H1 (cell line): ENCODE results near the gene THSD1. TPM values are rescaled to one million over a fixed set of nuclear protein-coding genes. Genes with fewer than 3 reads are reported as not detected.

Experiments
- CTCF ChIA-PET: fragments of 300-600 bp; sonication (Branson Sonifier 250); formaldehyde crosslinking; loops from one replicate; lab custom pipeline; 2021; ENCODE audit not compliant: partially characterized antibody; lab: Charles Lee
- POLR2A ChIA-PET: fragments of 300-600 bp; sonication (Branson Sonifier 250); formaldehyde crosslinking; loops from one replicate; lab custom pipeline; 2021; ENCODE audit warnings: inconsistent platforms; ENCODE audit not compliant: partially characterized antibody; lab: Charles Lee
- DNase-seq, 2 experiments: peaks; one replicate each; pipeline versions ENCODE4 v3.0.0 to v3.0.0-alpha.2; 2010 to 2022; ENCODE audit warnings: low spot score in 2 of 2, low read depth in 1 of 2, mixed read lengths in 1 of 2
- FAIRE-seq: peaks from 2 replicates; lab custom pipeline; 2011; peaks lifted over from hg19 to GRCh38; lab: Jason Lieb, UNC
- H2AFZ ChIP-seq: 2 replicates; pipeline ENCODE4 v1.8.1; 2012; ENCODE audit warnings: low read length, inconsistent platforms
- H2AK5ac ChIP-seq: 2 replicates; pipeline ENCODE4 v1.6.1; 2013; ENCODE audit warnings: low read depth, low read length
- H2BK120ac ChIP-seq: replicated peaks from 2 replicates; pipeline ENCODE3; 2013; ENCODE audit warnings: low read depth, low read length, inconsistent platforms
- H2BK12ac ChIP-seq: 2 replicates; pipeline ENCODE4 v1.6.1; 2013; ENCODE audit warnings: low read depth, low read length
- H2BK15ac ChIP-seq: 2 replicates; pipeline ENCODE4 v1.6.1; 2013; ENCODE audit warnings: low read length
- H2BK20ac ChIP-seq: 2 replicates; pipeline ENCODE4 v1.6.1; 2013; ENCODE audit warnings: low read length
- H2BK5ac ChIP-seq: 2 replicates; pipeline ENCODE4 v1.6.1; 2013; ENCODE audit warnings: low read depth, low read length
- H3K14ac ChIP-seq: 2 replicates; pipeline ENCODE4 v1.6.1; 2013; ENCODE audit warnings: inconsistent platforms; ENCODE audit not compliant: insufficient read length
- H3K18ac ChIP-seq: 2 replicates; pipeline ENCODE4 v1.6.1; 2013; ENCODE audit warnings: low read length; ENCODE audit errors: extremely low read depth
- H3K23ac ChIP-seq: 2 replicates; pipeline ENCODE4 v1.6.1; 2013; ENCODE audit warnings: inconsistent platforms; ENCODE audit not compliant: insufficient read length
- H3K23me2 ChIP-seq: 2 replicates; pipeline ENCODE4 v1.6.1; 2013; ENCODE audit warnings: low read depth, low read length
- H3K27ac ChIP-seq: 2 replicates; pipeline ENCODE4 v1.6.1; 2011; ENCODE audit warnings: low read depth, low read length, inconsistent platforms
- H3K27me3 ChIP-seq, 4 experiments: replicated peaks in 1 of 4; 1 replicate in 1 of 4; 2 replicates in 3 of 4; pipeline versions ENCODE4 v1.6.1 to v1.8.1; 2011 to 2013; ENCODE audit warnings: low read length in 3 of 4, mild to moderate bottlenecking in 3 of 4, inconsistent platforms in 2 of 4, mixed read lengths in 2 of 4, moderate library complexity in 1 of 4; ENCODE audit not compliant: control insufficient read depth in 3 of 4, insufficient read depth in 3 of 4; ENCODE audit errors: extremely low read depth in 1 of 4
- H3K36me3 ChIP-seq, 4 experiments: 2 replicates each; pipeline versions ENCODE4 v1.6.1 to v1.8.1; 2011 to 2013; ENCODE audit warnings: mild to moderate bottlenecking in 4 of 4, low read length in 3 of 4, moderate library complexity in 2 of 4, control low read depth in 1 of 4, inconsistent platforms in 1 of 4; ENCODE audit not compliant: insufficient read depth in 4 of 4, control insufficient read depth in 2 of 4
- H3K4ac ChIP-seq: replicated peaks from 2 replicates; pipeline ENCODE3; 2013; ENCODE audit warnings: low read length, low read depth, mixed read lengths, inconsistent platforms; ENCODE audit not compliant: insufficient read length
- H3K4me1 ChIP-seq, 4 experiments: replicated peaks in 1 of 4; 1 replicate in 1 of 4; 2 replicates in 3 of 4; pipeline versions ENCODE4 v1.6.1 to v1.8.1; 2011 to 2013; ENCODE audit warnings: low read length in 3 of 4, inconsistent platforms in 2 of 4, mixed read lengths in 1 of 4; ENCODE audit not compliant: insufficient read depth in 4 of 4, control insufficient read depth in 3 of 4
- H3K4me2 ChIP-seq, 2 experiments: 2 replicates each; pipeline versions ENCODE4 v1.6.1 to v1.8.1; 2011 to 2013; ENCODE audit warnings: low read depth in 2 of 2, low read length in 2 of 2, control low read depth in 1 of 2, inconsistent platforms in 1 of 2, mild to moderate bottlenecking in 1 of 2; ENCODE audit not compliant: insufficient read depth in 1 of 2
- H3K4me3 ChIP-seq, 4 experiments: fragments of 200-600, 300-600 bp in 1 of 4; sonication (generic), shearing (Covaris generic), sonication (Bioruptor Twin) in 1 of 4; 2 replicates each; pipeline versions ENCODE4 v1.5.1 to v1.8.1; 2011 to 2016; ENCODE audit warnings: low read length in 4 of 4, low read depth in 3 of 4, control low read depth in 2 of 4, inconsistent platforms in 2 of 4, mild to moderate bottlenecking in 2 of 4, mixed read lengths in 1 of 4, moderate library complexity in 1 of 4; ENCODE audit not compliant: insufficient read depth in 2 of 4; ENCODE audit errors: extremely low read depth in 1 of 4
- H3K56ac ChIP-seq: replicated peaks from 2 replicates; pipeline ENCODE3; 2013; ENCODE audit warnings: low read depth, mild to moderate bottlenecking, mixed read lengths, low read length, inconsistent platforms; ENCODE audit not compliant: insufficient read length
- H3K79me1 ChIP-seq: 2 replicates; pipeline ENCODE4 v1.6.1; 2013; ENCODE audit warnings: low read depth, low read length, control low read depth
- H3K79me2 ChIP-seq, 2 experiments: 2 replicates each; pipeline versions ENCODE4 v1.6.1 to v1.8.1; 2012 to 2013; ENCODE audit warnings: low read length in 2 of 2, mild to moderate bottlenecking in 2 of 2, inconsistent platforms in 1 of 2; ENCODE audit not compliant: insufficient read depth in 2 of 2, control insufficient read depth in 1 of 2
- H3K9ac ChIP-seq, 4 experiments: replicated peaks in 1 of 4; 1 replicate in 1 of 4; 2 replicates in 3 of 4; pipeline versions ENCODE4 v1.6.1 to v1.8.1; 2011 to 2013; ENCODE audit warnings: low read depth in 3 of 4, low read length in 3 of 4, control low read depth in 2 of 4, mild to moderate bottlenecking in 2 of 4, moderate library complexity in 2 of 4, inconsistent platforms in 1 of 4; ENCODE audit errors: extremely low read depth in 1 of 4
- H3K9me3 ChIP-seq, 2 experiments: 2 replicates each; pipeline versions ENCODE4 v1.6.1 to v1.8.1; 2012 to 2013; ENCODE audit warnings: mild to moderate bottlenecking in 2 of 2, moderate library complexity in 2 of 2, control low read depth in 1 of 2, inconsistent platforms in 1 of 2, low read depth in 1 of 2, low read length in 1 of 2, mixed read lengths in 1 of 2; ENCODE audit not compliant: insufficient read depth in 2 of 2
- H4K20me1 ChIP-seq, 2 experiments: replicated peaks in 1 of 2; 2 replicates each; pipeline versions ENCODE3 to v1.8.1; 2011 to 2013; ENCODE audit warnings: inconsistent platforms in 2 of 2, low read length in 2 of 2, mild to moderate bottlenecking in 1 of 2; ENCODE audit not compliant: insufficient read depth in 2 of 2, control insufficient read depth in 1 of 2
- H4K5ac ChIP-seq: 2 replicates; pipeline ENCODE4 v1.6.1; 2013; ENCODE audit warnings: low read length, low read depth, mixed read lengths, inconsistent platforms; ENCODE audit not compliant: insufficient read length
- H4K8ac ChIP-seq: 2 replicates; pipeline ENCODE4 v1.8.0; 2013; ENCODE audit warnings: mild to moderate bottlenecking, moderate library complexity, low read length, inconsistent platforms; ENCODE audit not compliant: insufficient read depth; ENCODE audit errors: extremely low read depth
- H4K91ac ChIP-seq: replicated peaks from 2 replicates; pipeline ENCODE3; 2013; ENCODE audit warnings: low read length, mixed read lengths, inconsistent platforms; ENCODE audit not compliant: insufficient read length
- ATF3 ChIP-seq: IDR thresholded peaks from 2 replicates; pipeline ENCODE4 v1.6.1; 2011; ENCODE audit warnings: low read depth, mild to moderate bottlenecking, low read length; ENCODE audit not compliant: insufficient read depth
- BRCA1 ChIP-seq: IDR thresholded peaks from 2 replicates; pipeline ENCODE4 v1.6.1; 2012; ENCODE audit warnings: low read depth, low read length, improper control_type of control experiment
- CHD2 ChIP-seq: IDR thresholded peaks from 2 replicates; pipeline ENCODE4 v1.6.1; 2012; ENCODE audit warnings: low read length, improper control_type of control experiment
- GABPA ChIP-seq: IDR thresholded peaks from 2 replicates; pipeline ENCODE4 v1.6.1; 2011; ENCODE audit warnings: mild to moderate bottlenecking, low read length, moderate library complexity, borderline replicate concordance; ENCODE audit not compliant: insufficient read depth
- HDAC2 ChIP-seq, 2 experiments: fragments of 300-600 bp in 1 of 2; sonication (generic) in 1 of 2; IDR thresholded peaks; 2 replicates each; pipeline ENCODE4 v1.6.1; 2011 to 2012; ENCODE audit warnings: low read depth in 2 of 2, low read length in 2 of 2, mild to moderate bottlenecking in 2 of 2, moderate library complexity in 2 of 2, borderline replicate concordance in 1 of 2, inconsistent platforms in 1 of 2
- NANOG ChIP-seq: IDR thresholded peaks from 2 replicates; pipeline ENCODE4 v1.6.1; 2011; ENCODE audit warnings: low read length, low read depth, mild to moderate bottlenecking, inconsistent platforms; ENCODE audit not compliant: insufficient read depth, poor library complexity, severe bottlenecking
- POLR2A ChIP-seq, 2 experiments: IDR thresholded peaks; 1 replicate in 1 of 2; 2 replicates in 1 of 2; pipeline ENCODE4 v1.6.1; 2011; ENCODE audit warnings: low read depth in 2 of 2, low read length in 2 of 2, mild to moderate bottlenecking in 2 of 2; ENCODE audit errors: control extremely low read depth in 1 of 2
- SIRT6 ChIP-seq: IDR thresholded peaks from one replicate; pipeline ENCODE4 v1.7.1; 2012; ENCODE audit warnings: low read length, inconsistent platforms
- TAF7 ChIP-seq: optimal IDR thresholded peaks from 2 replicates; pipeline ENCODE3; 2011; ENCODE audit warnings: low read depth, mild to moderate bottlenecking, inconsistent platforms, low read length, moderate library complexity, borderline replicate concordance
- TBP ChIP-seq: IDR thresholded peaks from 2 replicates; pipeline ENCODE4 v1.6.1; 2011; ENCODE audit warnings: low read depth, low read length, improper control_type of control experiment
- USF2 ChIP-seq: IDR thresholded peaks from 2 replicates; pipeline ENCODE4 v1.6.1; 2011; ENCODE audit warnings: low read length, improper control_type of control experiment
- WGBS, 2 experiments: shearing (Covaris generic) in 1 of 2; methylation state at CpG; one replicate each; pipeline versions ENCODE4 v1.1.6 to v1.1.7; 2013 to 2015; ENCODE audit warnings: low lambda C conversion rate in 2 of 2, mixed read lengths in 2 of 2, inconsistent platforms in 1 of 2, low coverage in 1 of 2, missing lambda C conversion rate in 1 of 2; ENCODE audit not compliant: insufficient replicate concordance in 2 of 2, insufficient coverage in 1 of 2, insufficient read length in 1 of 2; ENCODE audit errors: extremely low coverage in 1 of 2, missing lambda C conversion rate in 1 of 2; 5-methylcytosine and 5-hydroxymethylcytosine counted together
- polyA plus RNA-seq, 7 experiments: library from polyadenylated mRNA; depleted of rRNA in 3 of 7; stranded (reverse) in 5 of 7; unstranded in 2 of 7; fragments of >200 nt in 5 of 7; fragments of 200-250 nt in 2 of 7; gene quantifications; 1 replicate in 5 of 7; 2 replicates in 1 of 7; 4 replicates in 1 of 7; pipeline versions ENCODE4 v1.2.1 to v1.2.3, GENCODE V29; 2011 to 2013; ENCODE audit warnings: missing spikeins in 2 of 7, mixed read lengths in 2 of 7
- total RNA-seq: library from RNA; stranded (reverse); fragmentation: NEBNext Ultra II Directional; extraction: Animal tissue kit (Norgen Biotek cat#: 25700); gene quantifications from 2 replicates; pipeline ENCODE4 v1.2.1, GENCODE V29; 2021

The THSD1 gene
- total and polyA plus RNA-seq, 2 of the 8 experiments (the other 6 are each of a cell fraction or from before 2014, with no cell fraction given) = 0.17 to 0.35 TPM

- TF ChIP-seq HDAC2 (IDR thresholded peaks at IDR 0.05; ENCODE audit: borderline replicate concordance in 1 of 2, low read depth in 2 of 2, low read length in 2 of 2) = no peak
- no peak for TF ChIP-seq TBP
- TF ChIP-seq CHD2 = no peak
- no peak for TF ChIP-seq NANOG
- no peak for TF ChIP-seq TAF7
- TF ChIP-seq GABPA = no peak
- TF ChIP-seq USF2 = no peak
- no peak for TF ChIP-seq POLR2A (IDR thresholded peaks at IDR 0.05; ENCODE audit: control extremely low read depth in 1 of 2, low read depth in 2 of 2, low read length in 2 of 2)
- TF ChIP-seq ATF3 = no peak
- TF ChIP-seq SIRT6 = no peak
- TF ChIP-seq BRCA1 = no peak
- Histone ChIP-seq H4K5ac (no peak overlapping the region), H3K56ac (no peak overlapping the region), H3K23ac (no peak overlapping the region), H3K4me3 (no peak overlapping the region), H2BK120ac (no peak overlapping the region), H2BK20ac (no peak overlapping the region), H3K18ac (no peak overlapping the region), H3K9me3 (no peaks in the 10 kb centered on the region), H3K14ac (no peak overlapping the region), H2BK5ac (no peak overlapping the region), H3K79me2 (no peaks in the 10 kb centered on the region), H3K27me3 (no peaks in the 10 kb centered on the region), H3K23me2 (no peaks in the 10 kb centered on the region), H3K4me2 (no peak overlapping the region), H3K4ac (no peak overlapping the region), H3K4me1 (no peaks in the 10 kb centered on the region), H4K8ac (no peak overlapping the region), H2AFZ (no peak overlapping the region), H4K91ac (no peak overlapping the region), H3K36me3 (peaks cover 0 to 27% (median 3%) of the 10 kb centered on the region in 4 experiments; a peak in 4 of 8 replicates), H3K9ac (no peak overlapping the region), H2BK12ac (no peak overlapping the region), H2AK5ac (no peak overlapping the region), H3K27ac (no peak overlapping the region), H4K20me1 (no peaks in the 10 kb centered on the region), H3K79me1 (no peaks in the 10 kb centered on the region), H2BK15ac (no peak overlapping the region)
- ChIA-PET POLR2A (no interaction called here), CTCF (interaction anchor here (2.6 kb wide), 1 partner anchor 18 kb away, joined by 10 read pairs; the partner anchor contains the start of gene VPS36)
- FAIRE-seq (no peak), DNase-seq (no peak)
- 91% methylated on average over 2 of the region's 2 CpGs; no CpG with 5 or more reads in 1 of the 2 experiments for WGBS, 2 experiments
Measured at GRCh38 chr13:52432456-52432855, 26.5 kb upstream of the THSD1 start.
